SKM-1 treated with dmso at 0.1 percent for 144 hours (cell line): Measurements from ENCODE around the gene SYT13.

ENCODE experiments used
- DNase-seq: peaks from one replicate; lab custom pipeline; 2025; ENCODE audit not compliant: unreplicated experiment; lab: John Stamatoyannopoulos, UW

SYT13 gene

DNA sequence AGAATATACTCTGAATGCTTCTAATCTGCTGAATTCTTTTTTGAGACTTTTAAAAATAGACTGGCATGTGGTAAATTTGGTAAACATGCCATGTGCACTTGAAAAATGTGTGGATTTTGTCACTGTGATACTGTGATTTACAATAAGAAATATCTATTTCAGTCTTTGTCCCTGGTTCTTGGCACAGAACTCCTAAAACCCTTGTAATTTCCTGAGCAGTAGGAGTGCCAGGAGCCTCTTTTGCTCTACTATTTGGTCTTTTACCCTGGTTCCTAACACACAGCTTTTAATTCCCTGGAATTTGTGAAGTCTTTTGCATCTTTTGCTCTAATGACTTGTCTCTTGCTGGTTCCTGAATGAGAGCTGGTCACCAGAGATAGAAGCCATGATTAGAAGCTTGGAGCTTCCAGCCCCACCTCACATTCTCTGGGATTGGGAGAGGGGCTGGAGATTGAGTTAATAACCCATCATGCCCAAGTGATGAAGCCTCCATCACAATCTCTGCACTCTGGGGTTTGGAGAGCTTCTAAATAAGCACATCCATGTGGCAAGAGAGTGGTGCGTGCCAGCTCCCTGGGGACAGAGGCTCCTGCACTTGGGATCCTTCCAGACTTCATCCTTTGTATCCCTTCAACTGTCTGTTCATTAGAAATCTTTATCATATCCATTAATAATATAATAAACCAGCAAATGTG lies 27.2 kb upstream of the SYT13 start:
- no peak for DNase-seq

DNA sequence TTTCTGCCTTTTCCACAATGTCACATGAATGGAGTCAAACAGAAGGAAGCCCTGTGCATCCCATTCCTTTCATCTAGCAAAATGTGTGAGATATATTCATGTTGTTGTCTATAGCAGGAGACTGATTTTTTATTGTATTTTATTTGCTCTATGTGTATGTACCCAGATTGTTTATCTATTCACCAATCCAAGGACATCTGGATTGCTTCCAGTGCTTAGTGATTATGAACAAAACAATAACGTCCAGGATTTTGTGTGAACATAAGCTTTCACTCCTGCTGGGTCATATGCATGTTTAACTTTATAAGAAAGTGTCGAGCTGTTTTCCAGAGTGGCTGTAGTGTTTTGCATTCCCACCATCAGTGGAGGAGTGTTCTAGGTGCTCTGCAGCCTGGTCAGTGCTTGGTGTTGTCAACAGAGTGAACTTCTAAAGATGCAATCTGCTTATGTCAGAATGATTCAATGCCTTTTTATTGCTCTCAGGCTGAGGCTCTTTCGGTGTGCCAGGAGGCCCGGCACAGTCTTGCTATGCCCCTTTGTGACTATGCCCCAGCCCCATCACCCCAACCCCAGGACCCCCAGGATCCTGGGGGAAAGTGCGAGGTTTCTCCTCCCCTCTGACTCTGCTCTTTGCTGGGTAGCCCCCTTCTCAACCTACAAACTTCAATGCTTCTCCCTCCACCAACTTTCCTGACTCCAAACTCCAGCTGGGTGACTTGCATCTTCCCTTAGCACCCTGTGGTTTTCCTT lies 19.9 kb upstream of the SYT13 start:
- no peak for DNase-seq

GRCh38 chr11:45304992-45305335 lies 18.8 kb upstream of the SYT13 start:
- DNase-seq = no peak

DNA sequence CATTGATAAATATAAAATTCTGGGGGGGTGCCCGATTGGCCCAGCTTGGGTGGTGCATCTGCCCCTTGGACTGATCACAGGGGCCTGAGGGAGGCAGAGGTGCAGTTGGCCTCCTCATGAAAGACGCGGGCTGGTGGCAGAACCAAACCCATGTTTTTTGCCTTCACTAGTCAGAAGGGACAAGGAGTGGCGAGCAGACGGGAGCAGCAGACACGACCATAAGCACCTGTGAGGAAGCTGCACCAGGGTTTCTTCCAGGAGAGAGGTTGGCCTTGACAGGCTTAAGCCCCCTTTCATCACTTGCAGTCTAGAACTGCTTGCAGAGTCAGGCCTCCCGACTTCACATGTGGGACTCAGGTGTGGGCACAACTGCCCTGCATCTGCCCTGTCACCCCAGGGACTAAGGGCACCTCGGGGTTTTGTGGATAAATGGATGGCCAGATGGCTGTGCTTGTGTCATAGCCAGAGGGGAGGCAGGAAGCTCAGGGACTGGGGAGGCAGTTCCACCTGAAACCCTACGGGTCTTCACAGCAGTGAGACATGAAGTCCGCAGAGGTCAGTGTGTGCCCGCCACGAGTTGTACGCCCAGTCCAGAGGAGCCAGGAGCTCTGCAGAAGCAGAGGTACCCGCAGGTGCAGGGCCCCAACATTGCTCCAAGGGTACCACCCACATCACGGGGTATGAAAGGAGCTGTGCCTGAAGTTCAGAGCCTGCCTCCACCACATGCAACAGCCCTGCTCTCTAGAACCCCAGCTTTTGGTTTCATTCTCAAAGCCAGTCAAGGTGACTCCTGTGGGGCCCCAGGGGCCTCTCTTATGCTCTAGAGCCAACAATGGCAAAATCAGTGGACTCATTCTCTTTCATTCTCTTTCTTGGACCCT lies 18.2 kb upstream of the SYT13 start:
- no peak for DNase-seq

GRCh38 chr11:45303316-45303715 lies 17.2 kb upstream of the SYT13 start:
- DNase-seq = no peak

GRCh38 chr11:45301537-45302246 lies 15.6 kb upstream of the SYT13 start:
- no peak for DNase-seq

DNA sequence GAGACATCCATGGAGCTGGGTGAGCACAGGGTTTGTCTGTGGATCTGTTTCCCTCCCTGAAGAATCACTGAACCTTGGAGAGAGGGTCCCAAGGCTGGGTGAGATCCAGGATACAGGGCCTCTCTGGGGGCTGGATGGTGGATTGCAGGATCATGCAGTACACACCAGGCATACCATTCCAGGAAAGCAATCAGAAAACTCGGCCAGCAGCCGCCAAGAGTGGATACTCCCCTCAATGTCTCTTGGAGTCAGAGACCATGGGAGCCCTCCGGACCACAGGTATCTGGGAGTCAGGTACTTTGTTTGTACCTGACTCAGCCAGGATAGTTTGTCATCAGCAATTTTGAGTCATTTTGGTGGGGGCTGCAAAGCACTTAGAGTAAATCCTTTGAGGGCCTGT lies 14.6 kb upstream of the SYT13 start:
- no peak for DNase-seq

GRCh38 chr11:45298718-45299117 lies 12.6 kb upstream of the SYT13 start:
- no peak for DNase-seq

GRCh38 chr11:45296075-45296474 lies 9.9 kb upstream of the SYT13 start:
- DNase-seq = no peak

DNA sequence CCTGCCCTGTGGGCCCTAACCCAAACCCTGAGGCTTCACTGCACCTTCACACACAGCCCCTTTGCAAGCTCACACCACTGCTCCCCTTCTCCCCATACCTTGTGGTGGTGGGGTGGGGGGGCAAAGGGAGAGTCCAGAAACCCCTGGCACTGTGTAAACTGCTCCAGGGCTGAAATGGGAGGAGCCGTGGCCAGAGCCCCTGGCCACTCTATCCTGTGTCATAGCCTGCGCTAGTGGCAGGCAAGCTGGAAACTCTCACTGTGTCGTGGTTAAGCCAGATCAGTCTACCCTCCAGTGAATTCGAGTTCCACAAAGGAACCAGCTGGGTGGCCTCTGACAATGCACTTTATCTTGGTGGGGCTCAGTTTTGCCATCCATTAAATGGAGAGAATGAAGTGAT lies 8.4 kb upstream of the SYT13 start:
- no peak for DNase-seq

- peak; percentile 50 for DNase-seq
These were observed 7.5 kb upstream of the SYT13 start for GRCh38 chr11:45293566-45294192.

GRCh38 chr11:45290586-45290985 lies 4.4 kb upstream of the SYT13 start:
- DNase-seq = no peak

- DNase-seq = no peak
These were observed 3.2 kb upstream of the SYT13 start for GRCh38 chr11:45289369-45289768.

DNA sequence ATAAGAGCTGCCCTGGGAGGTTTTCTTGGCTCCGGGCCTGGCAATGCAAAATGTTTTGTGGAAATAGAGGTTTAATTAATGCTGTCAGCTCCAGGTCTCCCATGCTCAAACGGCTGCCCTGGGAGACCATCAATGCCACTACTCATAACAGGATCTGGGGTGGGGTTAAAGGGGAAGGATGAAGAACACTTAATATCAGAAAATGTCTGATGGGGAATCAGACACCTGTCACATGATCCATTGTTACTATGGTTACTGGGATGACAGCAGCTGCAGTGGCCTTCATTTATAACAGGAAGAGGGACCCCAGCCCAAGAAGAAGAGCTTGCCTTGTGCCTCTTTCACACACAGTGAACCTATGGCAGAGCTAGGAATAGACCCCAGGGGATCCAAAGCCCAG lies 2.2 kb upstream of the SYT13 start:
- no peak for DNase-seq

DNA sequence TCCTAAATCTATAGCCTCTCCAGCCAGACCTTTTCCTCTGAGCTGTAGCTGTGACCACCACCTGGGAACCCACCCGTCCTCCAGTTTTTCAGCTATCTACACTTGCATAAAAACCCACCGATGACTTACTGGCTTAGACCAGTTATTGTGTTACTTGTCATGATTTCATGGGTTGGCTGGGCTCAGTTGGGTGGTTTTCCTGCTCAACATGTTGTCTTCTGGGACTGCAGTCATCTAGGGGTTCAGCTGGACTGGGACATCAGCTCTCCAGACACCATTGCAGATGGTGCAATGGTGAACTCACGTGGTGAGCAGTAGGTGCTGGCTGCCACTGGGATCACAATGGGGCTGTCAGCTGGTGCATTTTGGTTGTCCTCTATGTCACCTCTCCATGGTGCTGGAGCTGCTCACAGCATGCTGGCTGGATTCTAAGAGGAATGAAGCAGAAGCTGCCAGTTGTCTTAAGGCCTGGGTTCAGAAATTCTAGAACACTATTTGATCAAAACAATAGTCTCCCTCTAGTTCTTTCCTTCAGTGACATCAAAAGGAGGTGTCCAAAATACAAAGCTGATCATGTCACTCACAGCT lies 1.3 kb upstream of the SYT13 start:
- no peak for DNase-seq

DNA sequence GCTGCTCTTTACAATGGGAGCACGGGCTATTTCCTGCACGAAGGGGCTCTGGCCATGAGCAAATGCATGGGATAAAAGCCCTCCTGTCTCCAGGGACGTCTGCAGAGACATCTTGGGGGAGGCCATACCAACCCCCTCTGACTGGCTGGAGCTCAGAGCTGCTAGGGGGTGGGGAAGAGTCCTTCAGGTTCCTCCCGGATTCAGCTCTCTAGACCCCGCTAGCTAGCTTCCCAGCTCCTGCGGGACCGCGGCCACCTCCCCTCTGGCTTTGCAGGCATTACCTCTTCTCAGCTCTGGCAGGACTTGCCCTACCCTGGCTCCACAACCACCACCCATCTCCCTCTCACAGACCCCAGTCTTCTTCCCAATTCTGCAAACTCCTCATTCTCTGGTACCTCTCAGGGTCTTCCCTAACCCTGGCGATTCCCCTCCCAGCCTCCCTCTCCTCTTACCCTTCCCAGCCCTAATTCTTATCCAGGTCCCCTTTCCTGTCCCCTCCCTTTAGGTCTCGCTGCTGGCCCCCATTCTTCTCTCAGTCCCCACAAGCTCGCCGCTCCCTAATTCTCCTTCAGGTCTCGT lies 802 bp downstream of the SYT13 start:
- no peak for DNase-seq

DNA sequence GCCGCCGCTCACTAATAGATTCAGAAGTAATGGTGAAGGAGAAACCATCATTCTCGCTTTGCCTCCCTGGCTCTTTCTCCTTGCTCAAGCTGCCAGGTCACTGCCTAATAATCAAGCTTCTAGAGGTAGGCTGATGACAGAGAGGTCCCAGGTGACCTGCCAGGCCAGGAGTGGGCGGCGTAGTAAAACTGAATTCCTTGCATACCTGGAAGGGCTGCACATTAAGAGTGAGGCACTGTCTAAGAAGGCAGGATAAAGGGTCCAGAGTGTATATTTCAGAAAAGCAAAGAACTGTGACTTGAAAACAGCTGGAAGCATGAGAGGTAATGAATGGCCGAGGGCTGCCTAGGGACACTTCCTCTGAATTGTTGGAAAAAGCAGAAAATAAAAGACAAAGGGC lies 4.1 kb downstream of the SYT13 start:
- DNase-seq = no peak

GRCh38 chr11:45280449-45280848 lies 5.7 kb downstream of the SYT13 start:
- DNase-seq = no peak

GRCh38 chr11:45279645-45280044 lies 6.5 kb downstream of the SYT13 start:
- DNase-seq = no peak

- DNase-seq = no peak
These were observed 7.4 kb downstream of the SYT13 start for GRCh38 chr11:45278714-45279113.
